K562 (cell line): ENCODE measurements around the gene RHOT1. TPM values are rescaled to one million over a fixed set of nuclear protein-coding genes. Genes with fewer than 3 reads are reported as not detected.
A peak's percentile ranks its signal among the peaks of the same experiment; 100 is the strongest.

Experiments used
- CBX5 ChIP-seq: IDR thresholded peaks from 2 replicates; pipeline ENCODE4 v1.6.1; 2014; ENCODE audit warnings: low read depth, borderline replicate concordance
- DIDO1 ChIP-seq: fragments of 450-650 bp; IDR thresholded peaks from 2 replicates; pipeline ENCODE4 v1.6.1; 2016; ENCODE audit warnings: low read depth, missing biosample characterization, missing genetic modification characterization
- E2F3 ChIP-seq: fragments of 250-450 bp; sonication (Bioruptor Pico); IDR thresholded peaks from 2 replicates; pipeline ENCODE4 v1.4.0; 2020; ENCODE audit warnings: mild to moderate bottlenecking
- EGR1 ChIP-seq: fragments of 450-650 bp; conservative IDR thresholded peaks from 2 replicates; pipeline ENCODE4 v1.6.1; 2017; ENCODE audit warnings: mild to moderate bottlenecking
- ETV5 ChIP-seq: sonication (generic); formaldehyde crosslinking; IDR thresholded peaks from 2 replicates; pipeline ENCODE4 v1.4.0; 2020; ENCODE audit warnings: low read depth, mild to moderate bottlenecking, missing genetic modification reagents
- PTRF ChIP-seq: fragments of 450-650 bp; IDR thresholded peaks from 2 replicates; pipeline ENCODE4 v1.6.1; 2016; ENCODE audit warnings: mild to moderate bottlenecking, missing genetic modification characterization, missing compliant biosample characterization
- PYGO2 ChIP-seq: fragments of 450-650 bp; IDR thresholded peaks from 2 replicates; pipeline ENCODE4 v1.6.1; 2016; ENCODE audit warnings: mild to moderate bottlenecking, missing genetic modification characterization, moderate library complexity, missing compliant biosample characterization
- RUNX1 ChIP-seq: sonication (generic); IDR thresholded peaks from 2 replicates; pipeline ENCODE4 v1.6.1; 2016; ENCODE audit warnings: antibody characterized with exemption, low read depth
- SMARCA5 ChIP-seq: fragments of 450-650 bp; IDR thresholded peaks from 2 replicates; pipeline ENCODE4 v1.6.1; 2016
- SMC3 ChIP-seq: conservative IDR thresholded peaks from 2 replicates; pipeline ENCODE4 v1.6.1; 2011; ENCODE audit warnings: low read depth, low read length, improper control_type of control experiment; ENCODE audit not compliant: insufficient read depth
- ZNF316 ChIP-seq: fragments of 450-650 bp; IDR thresholded peaks from 2 replicates; pipeline ENCODE4 v1.6.1; 2016
- ZNF41 ChIP-seq: fragments of 250-450 bp; sonication (Bioruptor Pico); conservative IDR thresholded peaks from 2 replicates; pipeline ENCODE4 v1.4.0; 2020; ENCODE audit warnings: mild to moderate bottlenecking
- ZNF644 ChIP-seq: fragments of 200-800 bp; sonication (Bioruptor generic); IDR thresholded peaks from 2 replicates; pipeline ENCODE4 v1.6.1; 2016; ENCODE audit warnings: low read depth, missing genetic modification characterization, missing compliant biosample characterization
- polyA plus RNA-seq, 8 experiments: library from polyadenylated mRNA; depleted of rRNA in 4 of 8; stranded (reverse) in 5 of 8; unstranded in 3 of 8; fragments of >200 nt; fragmentation: Nextera tagmentation in 2 of 8; fragmentation: Illumina TruSeq in 1 of 8; extraction: Ambion mirVana in 2 of 8; extraction: Trizol in 1 of 8; gene quantifications; 2 replicates each; pipeline versions ENCODE4 v1.2.1 to v1.2.3, GENCODE V29; 2011 to 2014; ENCODE audit warnings: inconsistent platforms in 1 of 8, missing spikeins in 1 of 8
- total RNA-seq, 7 experiments: library from RNA; depleted of rRNA in 6 of 7; stranded (reverse); fragments of >200 nt in 6 of 7; fragmentation: Illumina TruSeq in 2 of 7; extraction: Trizol in 2 of 7; gene quantifications; 2 replicates each; pipeline versions ENCODE4 v1.2.1 to v1.2.3, GENCODE V29; 2011 to 2021; ENCODE audit warnings: low replicate concordance in 1 of 7
- TF ChIP-seq, protein P1 (sequence below): fragments of 450-650 bp; IDR thresholded peaks from 2 replicates; pipeline ENCODE4 v1.6.1; 2016; ENCODE audit warnings: low read depth, mild to moderate bottlenecking, moderate library complexity
- TF ChIP-seq, protein P2 (sequence below), 2 experiments: IDR thresholded peaks in 1 of 2; conservative IDR thresholded peaks in 1 of 2; 2 replicates each; pipeline ENCODE4 v1.6.1; 2016; ENCODE audit warnings: low read depth in 2 of 2, mild to moderate bottlenecking in 1 of 2, missing compliant biosample characterization in 1 of 2, missing genetic modification characterization in 1 of 2, moderate library complexity in 1 of 2
- TF ChIP-seq, protein P3 (sequence below): fragments of 250-450 bp; sonication (Bioruptor Pico); IDR thresholded peaks from 2 replicates; pipeline ENCODE4 v1.4.0; 2020; ENCODE audit warnings: borderline replicate concordance
- TF ChIP-seq, protein P4 (sequence below): fragments of 250-450 bp; sonication (Bioruptor Pico); IDR thresholded peaks from 2 replicates; pipeline ENCODE4 v1.5.0; 2022; ENCODE audit warnings: mild to moderate bottlenecking

Gene RHOT1
- total and polyA plus RNA-seq, 9 of the 15 experiments (the other 6 are each of a cell fraction or from before 2014, with no cell fraction given) = 23.0 to 101 (median 32.2) TPM

DNA sequence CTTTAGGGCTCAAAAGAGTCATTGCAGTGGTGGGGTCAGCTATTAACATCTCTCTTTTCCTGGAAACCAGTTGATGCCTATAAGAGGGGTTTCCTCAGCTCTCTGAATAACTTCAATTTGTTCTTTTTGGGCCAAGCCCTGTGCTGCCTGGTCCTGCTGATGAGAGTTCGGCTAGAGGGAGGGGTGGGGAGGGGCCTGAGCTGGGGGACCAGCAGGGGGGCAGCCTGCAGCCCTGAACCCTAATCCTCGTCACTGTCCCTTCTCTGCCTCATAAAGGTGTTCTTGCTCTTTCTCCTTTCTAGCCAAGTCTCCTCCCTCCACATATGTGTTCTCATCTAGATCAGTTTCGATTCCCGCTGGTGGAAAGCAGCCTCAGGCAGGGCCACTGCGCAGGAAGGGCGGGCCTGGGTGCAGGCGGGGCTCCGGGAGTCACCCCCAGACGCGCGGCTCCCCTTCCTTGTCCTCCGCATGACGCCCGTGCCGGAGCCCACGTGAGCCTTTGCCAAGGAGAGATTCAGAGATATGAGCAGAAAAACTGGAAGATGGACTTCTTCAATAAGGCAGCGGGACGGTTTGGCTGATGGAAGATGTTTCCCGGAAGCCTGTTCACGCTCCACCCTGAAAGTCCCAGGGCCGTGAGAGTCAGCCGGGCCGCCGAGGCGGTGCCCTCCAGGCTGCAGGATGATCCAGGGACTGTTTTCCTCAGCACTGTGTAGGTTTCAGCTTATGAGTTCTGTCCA lies 15.0 kb upstream of the RHOT1 start (continued):
- TF ChIP-seq PTRF (tag) (no peak), ZNF644 (no peak), DIDO1 (tag) (no peak), SMC3 (no peak), E2F3 (no peak), PYGO2 (no peak), CBX5 (no peak), RUNX1 (no peak), ZNF316 (no peak), SMARCA5 (no peak), ETV5 (no peak), EGR1 (0 out of 2 replicates have a peak, but pooled peaks have one; percentile 14), ZNF41 (no peak)
- TF ChIP-seq, protein P1, sequence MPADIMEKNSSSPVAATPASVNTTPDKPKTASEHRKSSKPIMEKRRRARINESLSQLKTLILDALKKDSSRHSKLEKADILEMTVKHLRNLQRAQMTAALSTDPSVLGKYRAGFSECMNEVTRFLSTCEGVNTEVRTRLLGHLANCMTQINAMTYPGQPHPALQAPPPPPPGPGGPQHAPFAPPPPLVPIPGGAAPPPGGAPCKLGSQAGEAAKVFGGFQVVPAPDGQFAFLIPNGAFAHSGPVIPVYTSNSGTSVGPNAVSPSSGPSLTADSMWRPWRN = no peak
- TF ChIP-seq, protein P2, sequence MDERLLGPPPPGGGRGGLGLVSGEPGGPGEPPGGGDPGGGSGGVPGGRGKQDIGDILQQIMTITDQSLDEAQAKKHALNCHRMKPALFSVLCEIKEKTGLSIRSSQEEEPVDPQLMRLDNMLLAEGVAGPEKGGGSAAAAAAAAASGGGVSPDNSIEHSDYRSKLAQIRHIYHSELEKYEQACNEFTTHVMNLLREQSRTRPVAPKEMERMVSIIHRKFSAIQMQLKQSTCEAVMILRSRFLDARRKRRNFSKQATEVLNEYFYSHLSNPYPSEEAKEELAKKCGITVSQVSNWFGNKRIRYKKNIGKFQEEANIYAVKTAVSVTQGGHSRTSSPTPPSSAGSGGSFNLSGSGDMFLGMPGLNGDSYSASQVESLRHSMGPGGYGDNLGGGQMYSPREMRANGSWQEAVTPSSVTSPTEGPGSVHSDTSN (CRISPR knock-in tag; IDR thresholded peaks at IDR 0.05; ENCODE audit: low read depth) = no peak
- TF ChIP-seq, protein P2 (tag; conservative IDR thresholded peaks at IDR 0.05; ENCODE audit: low read depth) = no peak; the same call in 1 of the 2 replicates
- TF ChIP-seq, protein P3, sequence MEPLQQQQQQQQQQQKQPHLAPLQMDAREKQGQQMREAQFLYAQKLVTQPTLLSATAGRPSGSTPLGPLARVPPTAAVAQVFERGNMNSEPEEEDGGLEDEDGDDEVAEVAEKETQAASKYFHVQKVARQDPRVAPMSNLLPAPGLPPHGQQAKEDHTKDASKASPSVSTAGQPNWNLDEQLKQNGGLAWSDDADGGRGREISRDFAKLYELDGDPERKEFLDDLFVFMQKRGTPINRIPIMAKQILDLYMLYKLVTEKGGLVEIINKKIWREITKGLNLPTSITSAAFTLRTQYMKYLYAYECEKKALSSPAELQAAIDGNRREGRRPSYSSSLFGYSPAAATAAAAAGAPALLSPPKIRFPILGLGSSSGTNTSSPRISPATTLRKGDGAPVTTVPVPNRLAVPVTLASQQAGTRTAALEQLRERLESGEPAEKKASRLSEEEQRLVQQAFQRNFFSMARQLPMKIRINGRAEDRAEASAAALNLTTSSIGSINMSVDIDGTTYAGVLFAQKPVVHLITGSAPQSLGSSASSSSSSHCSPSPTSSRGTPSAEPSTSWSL (CRISPR knock-in tag) = no peak
- TF ChIP-seq, protein P4, sequence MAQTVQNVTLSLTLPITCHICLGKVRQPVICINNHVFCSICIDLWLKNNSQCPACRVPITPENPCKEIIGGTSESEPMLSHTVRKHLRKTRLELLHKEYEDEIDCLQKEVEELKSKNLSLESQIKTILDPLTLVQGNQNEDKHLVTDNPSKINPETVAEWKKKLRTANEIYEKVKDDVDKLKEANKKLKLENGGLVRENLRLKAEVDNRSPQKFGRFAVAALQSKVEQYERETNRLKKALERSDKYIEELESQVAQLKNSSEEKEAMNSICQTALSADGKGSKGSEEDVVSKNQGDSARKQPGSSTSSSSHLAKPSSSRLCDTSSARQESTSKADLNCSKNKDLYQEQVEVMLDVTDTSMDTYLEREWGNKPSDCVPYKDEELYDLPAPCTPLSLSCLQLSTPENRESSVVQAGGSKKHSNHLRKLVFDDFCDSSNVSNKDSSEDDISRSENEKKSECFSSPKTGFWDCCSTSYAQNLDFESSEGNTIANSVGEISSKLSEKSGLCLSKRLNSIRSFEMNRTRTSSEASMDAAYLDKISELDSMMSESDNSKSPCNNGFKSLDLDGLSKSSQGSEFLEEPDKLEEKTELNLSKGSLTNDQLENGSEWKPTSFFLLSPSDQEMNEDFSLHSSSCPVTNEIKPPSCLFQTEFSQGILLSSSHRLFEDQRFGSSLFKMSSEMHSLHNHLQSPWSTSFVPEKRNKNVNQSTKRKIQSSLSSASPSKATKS (CRISPR knock-in tag) = no peak
